Measurements from ENCODE around the gene TMEM178B. TPM values are rescaled to one million over a fixed set of nuclear protein-coding genes. Genes with fewer than 3 reads are reported as not detected.
"Not testable (repeated sequence)": the region's sequence is repeated elsewhere in the genome, so short reads cannot be mapped to it uniquely, and the experiment has no call there.

The TMEM178B gene
- total RNA-seq, 1 donor from 2014 or later, result 2.2 TPM

GRCh38 chr7:141312395-141312794 lies 238.5 kb downstream of the TMEM178B start:
- no peak for DNase-seq (ENCODE audit: low spot score)

- DNase-seq (ENCODE audit: low spot score), result no peak
Observed at GRCh38 chr7:141312828-141313521, 239.1 kb downstream of the TMEM178B start.

GRCh38 chr7:141313896-141314295 lies 240.0 kb downstream of the TMEM178B start:
- no peak for DNase-seq (ENCODE audit: low spot score)

GRCh38 chr7:141317033-141317585 lies 243.2 kb downstream of the TMEM178B start:
- no peak for DNase-seq (ENCODE audit: low spot score)

GRCh38 chr7:141320287-141320686 lies 246.4 kb downstream of the TMEM178B start:
- DNase-seq (ENCODE audit: low spot score), result no peak

- DNase-seq (ENCODE audit: low spot score), result no peak
Observed at GRCh38 chr7:141322383-141322782, 248.5 kb downstream of the TMEM178B start.

- DNase-seq (ENCODE audit: low spot score), result no peak
Observed at GRCh38 chr7:141323826-141324225, 250.0 kb downstream of the TMEM178B start.

- DNase-seq (ENCODE audit: low spot score), result no peak
Observed at GRCh38 chr7:141324870-141325269, 251.0 kb downstream of the TMEM178B start.

GRCh38 chr7:141325275-141325674 lies 251.4 kb downstream of the TMEM178B start:
- DNase-seq (ENCODE audit: low spot score), result no peak

- no peak for DNase-seq (ENCODE audit: low spot score)
Observed at GRCh38 chr7:141328290-141328689, 254.4 kb downstream of the TMEM178B start.

- not testable (repeated sequence) for DNase-seq (ENCODE audit: low spot score)
Observed at GRCh38 chr7:141330285-141330684, 256.4 kb downstream of the TMEM178B start.

- DNase-seq (ENCODE audit: low spot score), result peak; percentile 5
Observed at GRCh38 chr7:141333459-141333858, 259.6 kb downstream of the TMEM178B start.

- no peak for DNase-seq (ENCODE audit: low spot score)
Observed at GRCh38 chr7:141335164-141335563, 261.3 kb downstream of the TMEM178B start.

- DNase-seq (ENCODE audit: low spot score), result no peak
Observed at GRCh38 chr7:141339603-141340002, 265.7 kb downstream of the TMEM178B start.

GRCh38 chr7:141340991-141341390 lies 267.1 kb downstream of the TMEM178B start:
- no peak for DNase-seq (ENCODE audit: low spot score)

- no peak for DNase-seq (ENCODE audit: low spot score)
Observed at GRCh38 chr7:141342621-141343408, 269.0 kb downstream of the TMEM178B start.

- no peak for DNase-seq (ENCODE audit: low spot score)
Observed at GRCh38 chr7:141344153-141344935, 270.5 kb downstream of the TMEM178B start.

- DNase-seq (ENCODE audit: low spot score), result no peak
Observed at GRCh38 chr7:141348728-141349127, 274.9 kb downstream of the TMEM178B start.

- no peak for DNase-seq (ENCODE audit: low spot score)
Observed at GRCh38 chr7:141349338-141349737, 275.5 kb downstream of the TMEM178B start.

- no peak for DNase-seq (ENCODE audit: low spot score)
Observed at GRCh38 chr7:141349804-141350203, 275.9 kb downstream of the TMEM178B start.

- DNase-seq (ENCODE audit: low spot score), result no peak
Observed at GRCh38 chr7:141351175-141351574, 277.3 kb downstream of the TMEM178B start.

GRCh38 chr7:141352955-141353354 lies 279.1 kb downstream of the TMEM178B start:
- no peak for DNase-seq (ENCODE audit: low spot score)

Data from umbilical cord (tissue), 2 donors.